Amniotic stem cell (primary cell): ENCODE results near the gene ASXL1.
"Not testable (repeated sequence)": the region's sequence is repeated elsewhere in the genome, so short reads cannot be mapped to it uniquely, and the experiment has no call there.

Experiments
- DNase-seq: peaks from one replicate; lab custom pipeline; 2025; lab: John Stamatoyannopoulos, UW

Gene ASXL1

GRCh38 chr20:32362901-32363364 lies 4.8 kb downstream of the ASXL1 start:
- no peak for DNase-seq

- no peak for DNase-seq
Observed at GRCh38 chr20:32363492-32363891, 5.4 kb downstream of the ASXL1 start.

GRCh38 chr20:32364554-32365208 lies 6.5 kb downstream of the ASXL1 start:
- no peak for DNase-seq

GRCh38 chr20:32365564-32365963 lies 7.4 kb downstream of the ASXL1 start:
- no peak for DNase-seq

GRCh38 chr20:32366380-32366779 lies 8.2 kb downstream of the ASXL1 start:
- DNase-seq, result no peak

- no peak for DNase-seq
Observed at GRCh38 chr20:32368323-32368722, 10.2 kb downstream of the ASXL1 start.

GRCh38 chr20:32368925-32369324 lies 10.8 kb downstream of the ASXL1 start:
- DNase-seq, result no peak

GRCh38 chr20:32370897-32371296 lies 12.8 kb downstream of the ASXL1 start:
- no peak for DNase-seq

- no peak for DNase-seq
Observed at GRCh38 chr20:32378461-32378860, 20.3 kb downstream of the ASXL1 start.

- DNase-seq, result not testable (repeated sequence)
Observed at GRCh38 chr20:32380037-32380436, 21.9 kb downstream of the ASXL1 start.

GRCh38 chr20:32380745-32381144 lies 22.6 kb downstream of the ASXL1 start:
- DNase-seq, result no peak

GRCh38 chr20:32382102-32382950 lies 24.2 kb downstream of the ASXL1 start:
- no peak for DNase-seq

GRCh38 chr20:32383441-32383840 lies 25.3 kb downstream of the ASXL1 start:
- not testable (repeated sequence) for DNase-seq

- no peak for DNase-seq
Observed at GRCh38 chr20:32385541-32385940, 27.4 kb downstream of the ASXL1 start.

GRCh38 chr20:32386091-32386490 lies 28.0 kb downstream of the ASXL1 start:
- DNase-seq, result no peak

GRCh38 chr20:32387252-32387651 lies 29.1 kb downstream of the ASXL1 start:
- DNase-seq, result no peak

- no peak for DNase-seq
Observed at GRCh38 chr20:32391003-32391402, 32.9 kb downstream of the ASXL1 start.

GRCh38 chr20:32395066-32395465 lies 36.9 kb downstream of the ASXL1 start:
- DNase-seq, result no peak

GRCh38 chr20:32396646-32397160 lies 38.6 kb downstream of the ASXL1 start:
- no peak for DNase-seq

- no peak for DNase-seq
Observed at GRCh38 chr20:32397567-32398084, 39.5 kb downstream of the ASXL1 start.

- no peak for DNase-seq
Observed at GRCh38 chr20:32400476-32400875, 42.3 kb downstream of the ASXL1 start.

GRCh38 chr20:32404017-32404416 lies 45.9 kb downstream of the ASXL1 start:
- DNase-seq, result no peak

GRCh38 chr20:32406701-32407100 lies 48.6 kb downstream of the ASXL1 start:
- DNase-seq, result no peak
